Measurements from ENCODE around the gene MARK4. TPM values are rescaled to one million over a fixed set of nuclear protein-coding genes. Genes with fewer than 3 reads are reported as not detected.
"Not testable (repeated sequence)": the region's sequence is repeated elsewhere in the genome, so short reads cannot be mapped to it uniquely, and the experiment has no call there.

Gene MARK4
- 38.5 TPM for polyA plus RNA-seq (2013, experiment 1 of 2; ENCODE audit: insufficient read length)
- polyA plus RNA-seq (2013, experiment 2 of 2; ENCODE audit: insufficient read length), result 30.3 TPM

DNA sequence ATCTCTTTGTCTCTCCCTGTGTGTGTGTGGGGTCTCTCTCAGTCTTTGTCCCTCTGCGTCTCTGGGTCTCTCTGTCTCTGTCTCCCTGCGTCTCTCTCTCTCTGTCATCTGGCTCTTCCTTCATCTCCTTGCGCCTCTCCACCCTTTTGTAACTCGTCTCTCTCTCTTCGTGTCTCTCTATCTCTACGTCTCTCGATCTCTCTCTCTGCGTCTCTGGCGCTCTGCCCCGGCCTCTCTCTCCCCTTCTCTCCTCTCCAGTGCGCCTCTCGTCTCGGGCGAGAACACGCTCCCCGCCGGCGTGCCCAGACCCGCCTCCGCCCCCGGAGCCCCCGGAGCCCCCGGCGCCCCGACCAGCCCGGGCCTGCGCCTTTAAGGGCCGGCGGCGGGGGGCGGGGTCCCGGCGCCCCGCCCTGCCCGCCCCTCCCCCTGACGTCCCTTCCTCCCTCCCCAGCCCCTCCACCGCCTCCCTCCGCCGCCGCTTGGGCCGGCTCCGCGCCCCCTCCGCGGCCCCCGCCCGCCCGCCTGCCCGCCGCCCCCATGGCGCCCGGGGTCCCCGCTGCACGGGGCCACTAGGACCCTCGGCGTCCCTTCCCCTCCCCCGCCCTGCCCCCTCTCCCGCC is at the start of gene MARK4:
Gene MARK4, plus strand, starts transcription at position 440 of the 620 bp plus-strand sequence. CDS start 318 bp downstream, outside the sequence.
- peak; percentile 66 for DNase-seq

DNA sequence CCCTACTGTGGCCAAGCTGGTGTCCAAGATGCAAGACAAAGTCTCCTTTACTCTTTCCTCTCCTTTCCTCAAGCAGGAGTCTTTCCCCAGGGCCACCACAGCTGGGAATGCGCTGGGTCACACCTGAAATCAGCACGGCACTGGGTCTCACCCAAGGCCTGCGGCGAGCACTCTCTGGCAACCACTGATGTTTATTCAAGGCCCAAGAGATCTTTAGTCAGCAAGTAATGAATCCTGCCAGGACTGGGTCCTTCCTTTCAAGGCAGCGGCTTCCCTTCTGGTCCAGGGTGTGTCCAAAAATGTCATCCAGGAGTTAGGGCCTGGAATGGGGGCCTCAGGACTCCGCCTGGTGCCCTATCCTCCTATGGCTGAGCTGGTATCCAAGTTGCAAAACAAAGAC is 48.4 kb upstream of the MARK4 start:
- no peak for DNase-seq

DNA sequence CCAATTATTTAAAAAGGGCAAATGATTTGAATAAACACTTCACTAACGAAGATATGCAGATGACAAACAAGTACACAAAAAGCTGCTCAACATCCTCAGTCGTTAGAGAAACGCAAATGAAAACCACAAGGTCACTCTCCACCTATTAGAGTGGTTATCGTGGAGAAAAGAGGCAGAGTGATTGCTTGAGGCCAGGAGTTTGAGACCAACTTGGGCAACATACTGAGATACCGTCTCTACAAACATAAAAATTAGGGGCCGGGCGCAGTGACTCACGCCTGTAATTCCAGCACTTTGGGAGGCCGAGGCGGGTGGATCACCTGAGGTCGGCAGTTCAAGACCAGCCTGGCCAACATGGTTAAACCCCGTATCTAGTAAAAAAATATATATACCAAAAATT is 45.3 kb upstream of the MARK4 start:
- no peak for DNase-seq

DNA sequence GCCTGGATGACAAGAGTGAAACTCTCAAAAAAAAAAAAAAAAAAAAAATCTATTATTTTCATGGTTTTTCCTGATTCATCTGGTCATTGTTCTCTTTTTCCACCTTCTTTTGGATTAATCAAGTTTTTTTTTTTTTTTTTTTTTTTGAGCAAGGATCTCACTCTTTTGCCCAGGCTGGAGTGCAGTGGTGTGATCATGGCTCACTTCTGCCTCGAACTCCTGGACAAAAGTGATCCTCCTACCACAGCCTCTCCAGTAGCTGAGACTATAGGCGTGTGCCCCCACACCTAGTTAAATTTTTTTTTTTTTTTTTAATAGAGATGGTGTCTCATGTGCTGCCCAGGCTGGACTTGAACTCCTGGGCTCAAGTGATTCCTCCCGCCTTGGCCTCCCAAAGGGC is 44.7 kb upstream of the MARK4 start:
- DNase-seq, result no peak

DNA sequence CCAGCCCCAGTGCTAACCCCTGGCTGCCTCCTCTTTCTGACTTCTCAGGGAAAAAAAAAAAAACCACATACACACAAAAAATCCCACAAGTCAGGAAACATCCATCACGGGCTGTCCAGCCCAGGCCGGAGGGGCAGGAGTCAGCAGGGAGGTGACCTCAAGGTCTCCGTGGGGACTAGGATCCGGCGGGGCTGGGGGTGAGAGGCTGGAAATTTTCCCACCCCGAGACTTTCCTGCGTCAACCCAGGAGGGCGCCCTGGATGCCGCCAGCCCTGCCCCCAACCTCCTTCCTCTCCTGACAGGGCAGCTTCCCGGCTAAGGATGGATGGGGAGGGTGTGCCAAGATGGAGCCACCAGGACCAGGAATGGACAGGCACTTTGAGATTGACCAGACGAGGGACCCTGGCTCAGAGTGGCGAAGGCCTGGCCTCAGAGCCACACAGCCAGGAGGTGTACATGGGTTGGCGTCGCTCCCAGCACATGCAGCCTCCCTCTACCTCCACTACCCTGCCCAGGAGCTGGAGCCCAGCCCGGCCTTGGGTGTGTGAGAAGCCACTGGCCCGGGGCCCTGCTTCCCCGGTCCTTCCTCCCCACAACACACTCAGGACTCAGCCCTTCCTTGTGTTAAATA is 39.2 kb upstream of the MARK4 start:
- no peak for DNase-seq

DNA sequence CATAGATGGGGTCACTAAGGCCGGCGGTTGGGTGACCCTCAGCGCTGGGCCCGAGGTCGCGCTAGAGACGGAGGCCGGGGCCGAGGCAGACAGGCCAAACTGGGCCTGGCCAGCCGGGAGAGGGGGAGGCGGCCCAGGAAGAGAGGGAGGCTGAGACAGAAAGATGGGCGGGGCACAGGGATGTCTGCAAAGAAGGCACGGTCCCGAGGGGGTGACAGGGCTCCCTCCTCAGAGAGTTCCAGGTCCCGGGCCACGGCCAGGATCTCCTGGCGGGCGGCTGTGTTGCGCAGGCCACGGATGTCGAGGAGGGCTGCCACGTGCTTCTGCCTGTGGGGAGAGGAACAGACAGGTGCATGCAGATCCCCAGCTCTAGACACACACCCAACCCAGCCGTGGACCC is 38.0 kb upstream of the MARK4 start:
- no peak for DNase-seq

DNA sequence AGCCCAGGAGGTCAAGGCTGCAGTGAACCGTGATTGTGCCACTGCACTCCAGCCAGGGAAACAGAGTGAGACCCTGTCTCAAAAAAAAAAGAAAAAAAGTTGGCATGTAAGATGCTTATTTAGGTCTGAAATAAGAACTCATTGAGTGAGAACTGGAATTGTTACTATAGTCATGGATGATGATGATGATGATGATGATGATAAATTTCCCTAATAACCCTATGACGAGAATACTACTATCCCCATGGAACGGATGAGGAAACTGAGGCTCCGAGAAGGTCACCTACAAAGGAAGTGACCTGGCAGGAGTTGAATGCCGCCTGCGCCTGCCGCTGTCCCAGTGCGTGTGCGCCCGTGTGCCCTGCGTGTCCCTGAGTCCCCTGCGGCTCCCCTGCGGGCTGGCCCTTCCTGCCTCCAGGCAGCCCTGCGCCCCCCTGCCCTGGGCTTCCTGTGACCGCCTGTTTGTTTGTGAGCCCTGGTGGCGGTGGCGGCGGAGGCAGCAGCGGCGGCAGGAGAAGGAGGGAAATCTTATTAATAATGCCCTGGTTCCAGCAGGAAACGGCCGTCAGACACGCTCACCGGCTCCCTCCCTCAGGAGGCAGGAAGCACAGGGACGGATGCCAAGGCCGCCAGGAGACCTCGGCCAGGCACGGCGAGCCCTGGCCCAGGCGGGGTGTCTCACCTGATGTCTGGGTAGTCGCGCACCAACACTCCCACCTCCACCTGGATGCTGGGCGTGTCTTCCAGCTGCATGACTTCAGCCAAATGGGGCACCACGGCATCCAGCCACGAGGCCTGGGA is 35.5 kb upstream of the MARK4 start:
- no peak for DNase-seq

DNA sequence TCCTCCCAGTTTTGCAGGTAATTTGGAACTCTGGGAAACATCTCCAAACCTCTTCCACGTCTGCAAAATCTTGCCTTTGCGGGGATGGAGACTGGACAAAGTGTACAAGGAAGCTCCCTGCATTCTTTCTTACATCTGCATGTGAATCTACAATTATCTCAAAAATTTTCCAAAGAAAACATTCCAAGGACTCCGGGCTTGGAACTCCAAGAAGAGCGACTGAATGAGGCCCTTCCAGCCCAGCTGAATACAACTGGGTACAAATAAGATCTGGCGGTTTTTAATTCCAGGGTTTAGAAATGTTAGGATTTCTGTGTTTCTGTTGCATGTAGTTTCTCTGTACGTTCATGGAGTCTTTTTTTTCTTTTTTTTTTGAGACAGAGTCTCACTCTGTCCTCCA is 34.4 kb upstream of the MARK4 start:
- peak; percentile 69 for DNase-seq

DNA sequence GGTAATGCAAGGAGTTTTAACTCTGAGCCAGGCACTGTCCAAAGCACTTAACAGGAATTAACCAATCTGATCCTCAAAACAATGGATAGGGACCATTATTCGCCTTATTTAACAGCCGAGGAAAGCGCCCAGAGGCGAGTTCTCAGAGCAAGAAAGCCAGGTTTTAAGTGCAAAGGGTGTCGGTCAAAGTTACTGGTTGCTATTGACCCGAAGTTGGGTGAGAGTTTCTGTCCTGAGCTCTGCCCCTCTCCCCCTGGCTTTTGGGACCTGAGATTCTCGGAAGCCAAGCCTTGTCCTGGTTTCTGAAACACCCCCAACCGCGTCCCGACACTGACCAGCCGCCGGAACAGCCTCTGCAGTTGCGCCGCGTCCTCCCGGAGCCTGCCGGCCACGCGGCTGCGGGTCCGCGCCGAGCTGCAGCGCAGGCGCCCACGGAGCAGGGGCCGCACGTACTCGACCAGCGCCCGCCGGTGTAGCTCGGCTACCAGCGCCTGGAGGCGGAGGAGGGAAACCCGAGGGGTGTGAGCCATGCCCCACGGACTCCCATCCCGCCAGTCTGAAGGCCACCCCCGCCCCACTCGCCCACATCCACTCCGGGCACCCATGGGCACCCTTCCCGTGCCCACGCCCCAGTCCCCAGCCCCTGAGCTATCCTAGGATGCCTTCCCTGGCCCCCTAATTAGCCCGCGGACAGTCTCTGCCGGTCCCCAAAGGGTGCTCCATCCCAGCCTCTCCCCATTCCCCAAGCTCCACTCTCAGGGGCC is 33.7 kb upstream of the MARK4 start:
- no peak for DNase-seq

DNA sequence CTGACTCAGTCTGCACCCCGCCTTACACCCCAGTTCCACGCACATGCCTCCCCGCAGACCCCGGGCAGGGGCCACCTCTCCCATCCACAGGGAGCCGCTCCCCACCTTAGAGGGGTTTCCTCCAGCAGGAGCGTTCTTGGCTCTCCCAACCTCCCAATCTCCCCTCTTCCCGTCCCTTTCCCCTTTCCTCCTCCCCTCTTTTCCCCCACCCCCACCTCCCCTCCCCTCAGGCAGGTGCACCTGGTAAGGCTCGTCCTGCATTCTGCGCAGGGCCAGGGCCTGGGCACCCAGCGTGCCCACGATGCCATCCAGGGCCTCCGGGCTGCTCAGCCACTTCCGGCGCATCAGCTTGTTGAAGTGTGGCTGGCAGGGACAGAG is 33.1 kb upstream of the MARK4 start:
- DNase-seq, result no peak

DNA sequence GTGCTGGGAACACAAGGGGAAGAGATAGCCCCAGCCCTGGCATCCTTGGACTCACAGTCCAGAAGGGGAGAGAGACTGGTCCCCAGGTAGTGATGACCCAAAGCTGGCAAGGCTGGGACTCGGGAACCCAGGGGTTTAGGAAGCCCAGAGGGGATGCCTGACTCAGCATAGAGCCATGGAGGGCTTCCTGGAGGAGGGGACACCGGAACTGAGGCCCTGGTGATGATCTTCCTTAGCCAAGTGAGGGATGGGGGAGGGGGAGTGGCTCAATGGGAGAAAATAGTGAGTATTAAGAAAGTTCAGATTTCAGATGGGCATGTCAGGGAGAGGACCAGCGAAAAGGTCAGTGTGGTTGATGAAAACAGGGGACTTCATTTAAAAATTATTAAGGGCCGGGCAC is 32.6 kb upstream of the MARK4 start:
- no peak for DNase-seq

DNA sequence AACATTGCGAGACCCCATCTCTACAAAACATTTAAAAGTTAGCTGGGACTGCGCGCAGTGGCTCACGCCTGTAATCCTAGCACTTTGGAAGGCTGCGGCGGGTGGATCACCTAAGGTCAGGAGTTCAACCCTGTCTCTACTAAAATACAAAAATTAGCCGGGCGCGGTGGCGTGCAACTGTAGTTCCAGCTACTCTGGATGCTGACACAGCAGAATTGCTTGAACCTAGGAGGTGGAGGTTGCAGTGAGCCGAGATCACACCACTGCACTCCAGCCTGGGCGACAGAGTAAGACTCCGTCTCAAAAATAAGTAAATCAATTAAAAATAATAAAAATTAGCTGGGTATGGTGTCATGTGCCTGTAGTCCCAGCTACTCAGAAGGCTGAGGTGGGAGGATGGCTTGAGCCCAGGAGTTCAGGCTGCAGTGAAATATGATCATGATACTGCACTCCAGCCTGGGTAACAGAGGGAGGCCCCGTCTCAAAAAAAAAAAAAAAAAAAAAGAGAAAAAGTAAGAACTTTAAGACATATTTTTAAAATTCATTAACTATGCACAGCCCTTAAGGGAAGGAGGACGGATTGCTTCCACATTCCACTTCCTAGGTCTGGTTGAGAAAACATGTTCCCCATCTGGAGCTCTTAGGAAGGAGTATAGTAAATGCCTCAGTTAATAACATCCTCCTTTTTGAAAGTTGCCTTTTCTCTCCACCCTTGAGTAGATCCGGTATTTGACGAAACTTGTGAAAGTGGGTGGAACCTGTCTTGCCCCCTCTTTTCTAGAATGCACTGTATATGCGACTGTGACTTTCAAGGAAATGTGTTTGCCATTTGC is 31.9 kb upstream of the MARK4 start:
- no peak for DNase-seq

DNA sequence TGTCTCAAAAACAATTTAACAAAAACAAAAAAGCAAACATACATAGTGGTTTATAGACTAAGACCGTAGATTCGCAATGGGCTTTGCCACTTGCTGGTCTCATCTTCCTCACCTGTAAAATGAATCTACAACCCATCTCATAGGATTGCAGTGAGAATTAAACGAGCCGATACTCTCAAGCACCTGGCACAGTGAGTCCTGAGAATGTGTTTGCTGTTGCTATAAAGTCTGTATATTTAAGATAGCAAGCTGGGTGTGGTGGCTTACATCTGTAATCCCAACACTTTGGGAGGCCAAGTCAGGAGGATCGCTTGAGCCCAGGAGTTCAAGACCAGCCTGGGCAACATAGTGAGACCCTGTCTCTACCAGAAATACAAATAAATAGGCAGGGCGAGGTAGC is 28.3 kb upstream of the MARK4 start:
- no peak for DNase-seq

DNA sequence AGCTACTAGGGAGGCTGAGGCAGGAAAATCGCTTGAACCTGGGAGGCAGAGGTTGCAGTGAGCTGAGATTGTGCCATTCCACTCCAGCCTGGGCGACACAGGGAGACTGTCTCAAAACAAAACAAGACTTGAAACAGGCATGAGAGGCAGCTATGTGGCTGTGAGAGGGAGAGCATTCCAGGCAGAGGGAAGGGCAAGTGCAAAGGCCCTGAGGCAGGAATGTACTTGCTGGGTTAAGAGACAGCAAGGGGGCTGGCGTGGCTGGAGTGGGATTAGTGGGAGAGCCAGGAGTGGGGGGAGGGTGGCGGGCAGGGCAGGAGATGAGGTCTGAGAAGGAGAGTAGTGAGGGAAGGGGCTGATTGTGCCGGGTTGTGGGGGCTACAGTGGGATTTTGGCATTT is 27.2 kb upstream of the MARK4 start:
- no peak for DNase-seq

DNA sequence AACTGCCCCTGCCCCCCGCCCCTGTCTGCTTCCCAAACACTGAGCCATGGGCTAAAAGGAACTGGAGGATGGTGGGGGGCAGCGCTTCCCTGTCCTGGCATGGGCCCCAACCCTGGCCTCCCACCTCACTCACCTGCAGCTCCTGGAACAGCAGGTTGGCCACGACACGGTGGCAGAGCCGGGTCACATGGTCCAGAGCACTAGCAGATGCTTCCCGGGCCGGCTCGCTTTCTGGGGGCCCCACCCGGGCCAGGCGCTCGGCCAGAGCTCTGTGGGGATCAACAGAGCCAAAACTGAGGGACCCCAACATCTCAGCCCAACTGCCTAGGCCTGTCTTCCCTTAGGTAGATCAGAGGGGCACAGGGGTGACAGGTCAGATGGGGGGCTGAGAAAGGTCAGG is 26.4 kb upstream of the MARK4 start:
- DNase-seq, result no peak

DNA sequence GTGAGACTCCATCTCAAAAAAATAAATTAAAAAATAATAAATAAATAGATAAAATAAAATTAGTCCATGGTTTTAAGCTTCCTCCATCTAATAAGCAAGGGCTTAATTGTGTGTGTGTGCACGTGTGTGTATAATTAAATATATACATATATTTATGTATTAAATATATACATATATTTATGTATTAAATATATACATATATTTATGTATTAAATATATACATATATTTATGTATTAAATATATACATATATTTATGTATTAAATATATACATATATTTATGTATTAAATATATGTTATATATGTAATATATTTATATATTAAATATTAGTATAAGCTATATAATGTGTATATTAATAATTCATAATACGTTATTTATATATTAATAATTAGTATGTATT is 22.0 kb upstream of the MARK4 start:
- not testable (repeated sequence) for DNase-seq

DNA sequence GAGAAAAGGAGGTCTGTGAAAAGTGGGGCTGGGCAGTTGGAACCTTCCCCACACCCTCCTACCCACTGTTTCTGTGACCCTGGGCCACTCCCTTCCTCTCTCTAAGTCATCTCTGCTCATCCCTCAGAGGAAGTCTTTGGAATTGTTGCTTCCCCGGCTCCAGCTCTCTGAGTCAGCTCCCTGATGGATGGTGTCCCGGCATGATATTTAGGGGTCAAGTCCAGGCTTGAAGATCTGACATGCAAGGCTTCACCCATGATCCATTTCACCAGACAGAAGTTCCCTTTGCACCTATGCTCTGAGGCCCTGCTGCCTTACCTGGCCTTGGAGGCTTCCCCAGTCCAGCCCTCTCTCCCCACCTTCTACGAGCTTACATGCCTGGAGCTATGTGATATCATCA is 19.2 kb upstream of the MARK4 start:
- no peak for DNase-seq

DNA sequence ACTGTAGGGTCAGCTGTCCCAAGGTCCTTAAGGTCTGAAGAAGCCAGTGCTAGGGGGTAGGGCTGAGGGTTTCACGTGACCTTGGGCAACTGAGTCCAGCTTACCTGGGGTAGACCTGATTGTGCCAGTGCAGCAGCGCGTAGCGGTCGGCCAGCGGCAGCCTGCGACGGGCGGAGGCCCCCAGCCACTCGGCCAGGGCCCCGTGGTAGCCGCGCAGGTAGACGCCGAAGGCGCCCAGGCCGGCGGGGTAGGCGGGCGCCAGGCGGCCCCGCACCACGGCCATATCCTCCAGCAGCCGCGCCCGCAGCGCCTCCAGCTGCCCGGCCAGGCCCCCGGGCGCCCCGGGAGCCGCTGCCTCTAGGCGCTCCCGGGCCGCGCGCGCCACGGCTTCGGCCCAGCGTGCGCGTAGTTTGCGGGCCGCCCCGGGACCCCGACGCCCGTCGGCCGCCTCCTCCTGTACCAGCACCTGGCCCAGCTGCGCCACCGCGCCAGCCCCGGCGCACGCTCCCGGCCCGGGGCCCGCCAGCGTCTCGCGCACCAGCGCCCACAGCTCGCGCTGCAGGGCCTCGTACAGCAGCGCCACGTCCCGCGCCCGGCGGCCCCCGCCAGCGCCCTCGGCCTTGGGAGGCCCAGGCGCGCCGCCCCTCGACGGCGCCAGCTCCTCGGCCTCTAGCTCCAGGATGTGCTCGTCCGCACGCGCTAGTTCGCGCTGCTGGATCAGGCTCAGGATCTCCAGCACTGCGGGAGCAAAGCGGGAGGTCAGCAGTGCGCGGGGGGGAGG is 16.8 kb upstream of the MARK4 start:
- no peak for DNase-seq

DNA sequence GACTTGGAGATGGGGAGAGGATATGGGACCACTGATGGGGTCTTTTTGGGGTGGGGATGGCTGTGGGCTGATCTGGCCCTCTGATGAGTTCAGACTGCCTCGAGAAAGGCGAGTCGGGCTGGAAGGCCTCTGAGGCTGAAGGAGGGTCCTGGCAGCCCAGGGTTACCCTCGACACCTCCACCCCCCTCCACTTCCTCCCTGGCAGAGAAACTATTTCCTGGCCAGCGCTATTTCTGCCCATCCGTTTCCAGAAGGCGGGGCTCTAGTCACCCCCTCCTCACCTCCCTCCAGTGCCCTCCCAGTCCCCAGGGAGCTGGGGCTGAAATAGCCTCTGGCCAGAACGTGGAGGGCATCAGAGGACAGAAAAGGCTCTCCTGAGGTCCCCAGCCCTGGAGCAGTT is 15.6 kb upstream of the MARK4 start:
- DNase-seq, result no peak

DNA sequence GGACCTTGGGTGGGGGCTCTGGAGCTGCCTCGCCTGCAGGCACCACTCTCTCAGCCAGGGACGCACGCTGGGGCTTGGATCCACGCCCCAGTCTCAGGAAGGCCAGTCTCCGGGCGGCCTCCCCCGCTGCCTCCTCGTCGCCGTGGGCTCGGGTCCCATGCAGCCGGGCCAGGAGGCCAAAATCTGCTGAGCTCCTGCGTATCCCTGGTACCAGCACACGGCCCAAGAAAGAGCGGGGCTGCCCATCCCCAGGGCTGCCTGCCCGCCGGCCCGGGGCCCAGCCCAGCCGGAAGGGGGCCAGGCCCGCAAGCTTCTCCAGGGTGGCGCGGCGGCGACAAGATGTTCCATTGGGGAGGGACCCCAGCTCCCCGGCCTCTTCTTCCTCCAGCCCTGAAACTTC is 12.5 kb upstream of the MARK4 start:
- DNase-seq, result no peak

DNA sequence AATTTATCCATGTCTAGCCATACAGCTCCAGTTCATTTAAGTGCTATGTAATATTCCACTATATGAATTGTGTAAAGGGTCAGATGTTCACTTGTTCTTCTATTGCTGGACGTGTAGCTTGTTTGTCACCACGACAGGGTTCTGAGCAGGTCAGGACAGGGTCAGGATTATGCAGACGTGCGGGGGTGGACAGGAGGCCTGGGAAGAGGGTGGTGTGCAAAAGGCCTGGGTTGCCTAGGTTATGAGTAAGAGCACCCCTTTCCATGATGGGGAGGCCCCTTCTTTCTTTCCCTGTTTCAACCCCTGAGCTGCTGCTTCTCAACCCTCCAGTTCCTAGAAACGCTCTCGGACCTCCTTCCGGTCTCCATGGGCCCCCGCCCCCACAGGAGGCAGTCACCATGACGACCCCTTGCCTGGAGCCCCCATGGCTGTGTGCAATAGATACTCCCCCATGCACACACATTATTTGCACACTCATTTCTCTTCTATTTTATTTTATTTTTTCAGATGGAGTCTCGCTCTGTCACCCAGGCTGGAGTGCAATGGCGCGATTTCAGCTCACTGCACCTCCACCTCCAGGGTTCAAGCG is 7.8 kb upstream of the MARK4 start:
- DNase-seq, result no peak
